CD14-positive monocyte (primary cell): Measurements from ENCODE around the gene TYK2. TPM values are rescaled to one million over a fixed set of nuclear protein-coding genes. Genes with fewer than 3 reads are reported as not detected.
A peak's percentile ranks its signal among the peaks of the same experiment; 100 is the strongest.

ENCODE experiments used
- DNase-seq, 3 donors: peaks; one replicate each; pipeline ENCODE4 v3.0.0-alpha.2; 2011 to 2022
- H2AFZ ChIP-seq: 2 replicates; pipeline ENCODE4 v1.6.0; 2012; ENCODE audit warnings: mild to moderate bottlenecking, low read depth, low read length, inconsistent platforms; ENCODE audit not compliant: insufficient read depth, poor library complexity, severe bottlenecking
- H3K27ac ChIP-seq, 2 donors: 1 replicate in 1 of 2; 2 replicates in 1 of 2; pipeline ENCODE4 v1.5.1; 2012 to 2013; ENCODE audit warnings: low read length in 2 of 2, control low read depth in 1 of 2, inconsistent platforms in 1 of 2, low read depth in 1 of 2, mild to moderate bottlenecking in 1 of 2
- H3K27me3 ChIP-seq, 2 donors: one replicate each; pipeline versions ENCODE4 v1.6.0 to v1.6.1; 2011 to 2013; ENCODE audit warnings: low read length in 2 of 2; ENCODE audit not compliant: control insufficient read depth in 2 of 2, insufficient read depth in 2 of 2
- H3K36me3 ChIP-seq, 2 donors: replicated peaks in 1 of 2; 1 replicate in 1 of 2; 2 replicates in 1 of 2; pipeline versions ENCODE4 v1.5.1 to v1.6.1; 2012 to 2013; ENCODE audit warnings: low read length in 2 of 2, control low read depth in 1 of 2, inconsistent platforms in 1 of 2, mild to moderate bottlenecking in 1 of 2; ENCODE audit not compliant: insufficient read depth in 2 of 2, control insufficient read depth in 1 of 2
- H3K4me1 ChIP-seq, 2 donors: 1 replicate in 1 of 2; 2 replicates in 1 of 2; pipeline versions ENCODE4 v1.5.1 to v1.6.1; 2012 to 2013; ENCODE audit warnings: low read length in 2 of 2, control low read depth in 1 of 2, inconsistent platforms in 1 of 2, mild to moderate bottlenecking in 1 of 2, moderate library complexity in 1 of 2; ENCODE audit not compliant: insufficient read depth in 2 of 2, control insufficient read depth in 1 of 2
- H3K4me2 ChIP-seq: replicated peaks from 2 replicates; pipeline ENCODE3; 2012; ENCODE audit warnings: low read length, moderate library complexity, mild to moderate bottlenecking; ENCODE audit not compliant: poor library complexity, severe bottlenecking; ENCODE audit errors: extremely low read depth
- H3K4me3 ChIP-seq, 3 experiments: fragments of 200-600 bp in 1 of 3; sonication (generic) in 1 of 3; replicated peaks in 1 of 3; 1 replicate in 2 of 3; 2 replicates in 1 of 3; pipeline ENCODE4 v1.5.1; 2011 to 2013; ENCODE audit warnings: low read length in 3 of 3, mild to moderate bottlenecking in 3 of 3, control low read depth in 2 of 3, low read depth in 2 of 3, inconsistent platforms in 1 of 3, moderate library complexity in 1 of 3
- H3K79me2 ChIP-seq: 2 replicates; pipeline ENCODE4 v1.6.0; 2012; ENCODE audit warnings: mild to moderate bottlenecking, control low read depth, inconsistent platforms, low read length, moderate library complexity; ENCODE audit not compliant: insufficient read depth
- H3K9ac ChIP-seq: 2 replicates; pipeline ENCODE4 v1.6.0; 2017; ENCODE audit warnings: low read length, mild to moderate bottlenecking; ENCODE audit not compliant: insufficient read depth, poor library complexity, severe bottlenecking
- H3K9me3 ChIP-seq, 2 donors: replicated peaks in 1 of 2; 1 replicate in 1 of 2; 2 replicates in 1 of 2; pipeline versions ENCODE4 v1.5.1 to v1.6.1; 2012 to 2013; ENCODE audit warnings: low read length in 2 of 2, control low read depth in 1 of 2; ENCODE audit not compliant: control insufficient read depth in 1 of 2, insufficient read depth in 1 of 2
- H4K20me1 ChIP-seq: 2 replicates; pipeline ENCODE4 v1.6.0; 2012; ENCODE audit warnings: mild to moderate bottlenecking, low read length, control low read depth, moderate library complexity; ENCODE audit not compliant: insufficient read depth
- H3K27ac Mint-ChIP-seq, 7 donors: one replicate each; pipeline ENCODE4 v1.8.0; 2020; ENCODE audit warnings: mild to moderate bottlenecking in 7 of 7, mixed read lengths in 7 of 7, moderate library complexity in 6 of 7, inconsistent platforms in 2 of 7
- H3K27me3 Mint-ChIP-seq, 3 donors: one replicate each; pipeline ENCODE4 v1.8.0; 2021 to 2022; ENCODE audit warnings: low read depth in 3 of 3, mild to moderate bottlenecking in 3 of 3, mixed read lengths in 3 of 3, moderate library complexity in 3 of 3, inconsistent platforms in 1 of 3
- H3K36me3 Mint-ChIP-seq, 2 donors: one replicate each; pipeline ENCODE4 v1.8.0; 2020; ENCODE audit warnings: mixed read lengths in 2 of 2, inconsistent platforms in 1 of 2, mild to moderate bottlenecking in 1 of 2
- H3K4me1 Mint-ChIP-seq: one replicate; pipeline ENCODE4 v1.8.0; 2020; ENCODE audit warnings: mild to moderate bottlenecking, mixed read lengths
- H3K4me3 Mint-ChIP-seq, 2 donors: one replicate each; pipeline ENCODE4 v1.8.0; 2020; ENCODE audit warnings: mild to moderate bottlenecking in 2 of 2, mixed read lengths in 2 of 2, moderate library complexity in 1 of 2
- H3K9me3 Mint-ChIP-seq, 7 donors: one replicate each; pipeline ENCODE4 v1.8.0; 2020 to 2022; ENCODE audit warnings: mixed read lengths in 7 of 7, mild to moderate bottlenecking in 6 of 7, moderate library complexity in 6 of 7, inconsistent platforms in 2 of 7
- CTCF ChIP-seq: fragments of 200-600 bp; IDR thresholded peaks from one replicate; pipeline ENCODE4 v1.8.0; 2022; ENCODE audit warnings: antibody characterized with exemption, mild to moderate bottlenecking
- WGBS: methylation state at CpG from one replicate; pipeline ENCODE4 v1.1.5; 2013; ENCODE audit warnings: missing lambda C conversion rate; ENCODE audit not compliant: insufficient coverage; 5-methylcytosine and 5-hydroxymethylcytosine counted together
- intact Hi-C, 2 donors: fragments of 100-400 bp; cut with micrococcal nuclease; formaldehyde crosslinking; loops; one replicate each; pipeline versions ENCODE4 v1.15.0 to v1.15.1; 2023
- polyA plus RNA-seq, 3 donors: library from polyadenylated mRNA; depleted of rRNA in 1 of 3; unstranded in 2 of 3; stranded (reverse) in 1 of 3; fragments of 300-500 nt in 2 of 3; fragments of >200 nt in 1 of 3; fragmentation: Illumina TruSeq in 2 of 3; gene quantifications; 1 replicate in 2 of 3; 2 replicates in 1 of 3; pipeline ENCODE4 v1.2.3, GENCODE V29; 2012 to 2021

The TYK2 gene
- polyA plus RNA-seq, 3 donors, result 82.9 to 441 (median 113) TPM

DNA sequence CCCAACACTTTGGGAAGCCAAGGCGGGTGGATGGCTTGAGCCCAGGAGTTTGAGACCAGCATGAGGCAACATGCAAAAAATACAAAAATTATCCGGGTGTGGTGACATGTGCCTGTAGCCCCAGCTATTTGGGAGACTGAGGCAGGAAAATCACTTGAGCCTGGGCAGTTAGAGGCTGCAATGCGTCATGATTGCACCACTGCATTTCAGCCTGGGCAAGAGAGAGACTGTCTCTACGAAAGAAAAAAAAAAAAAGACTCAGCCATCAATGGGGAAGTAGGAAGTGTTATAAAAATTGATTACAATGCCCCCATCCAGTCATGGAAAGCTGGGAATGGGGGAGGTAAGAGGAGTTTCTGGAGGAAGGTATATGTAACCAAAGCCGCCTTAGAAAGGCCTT, 5.4 kb downstream of the TYK2 start:
- H3K36me3 Mint-ChIP-seq, result peaks cover 32 to 65% of the 10 kb centered on the region in 2 donors
- H3K4me1 ChIP-seq, result peaks cover 52 to 56% of the 10 kb centered on the region in 2 donors
- peaks cover 46% of the 10 kb centered on the region for H3K4me1 Mint-ChIP-seq
- peaks cover 35 to 36% of the 10 kb centered on the region in 2 donors for H3K36me3 ChIP-seq
- no peaks in the 10 kb centered on the region for H3K9me3 ChIP-seq
- peak overlapping the region; percentile 11 for H3K4me2 ChIP-seq
- H3K27me3 ChIP-seq, result no peaks in the 10 kb centered on the region
- peak overlapping the region; percentile 30 to 40 for H3K27ac ChIP-seq
- DNase-seq, result peak; percentile 49 to 78 (median 65)
- no peaks in the 10 kb centered on the region for H3K9me3 Mint-ChIP-seq
- H3K4me3 Mint-ChIP-seq, result no peak overlapping the region
- H2AFZ ChIP-seq, result no peak overlapping the region
- WGBS, result 50% methylated on average over 3 of the region's 5 CpGs
- no peak overlapping the region for H3K4me3 ChIP-seq
- peaks cover 63% of the 10 kb centered on the region for H3K79me2 ChIP-seq
- TF ChIP-seq CTCF, result no peak
- H3K9ac ChIP-seq, result no peak overlapping the region
- peaks cover 10% of the 10 kb centered on the region for H4K20me1 ChIP-seq
- H3K27me3 Mint-ChIP-seq, result no peaks in the 10 kb centered on the region
- peak overlapping the region; percentile 66 to 97 (median 86) for H3K27ac Mint-ChIP-seq
- intact Hi-C loops, result loop anchor here (5.0 kb wide), 1 partner anchor 43 kb away; the partner anchor contains the start of gene RAVER1 (in 2 of the 2)

GRCh38 chr19:10372690-10373089, 7.7 kb downstream of the TYK2 start:
- Mint-ChIP-seq H3K36me3 (peaks cover 44 to 76% of the 10 kb centered on the region in 2 donors), H3K4me1 (peaks cover 35% of the 10 kb centered on the region), H3K4me3 (peak overlapping the region; percentile 39 to 65), H3K27me3 (no peaks in the 10 kb centered on the region), H3K27ac (peak overlapping the region; percentile 96 to 99 (median 97)), H3K9me3 (no peaks in the 10 kb centered on the region)
- TF ChIP-seq CTCF, result no peak
- Histone ChIP-seq H3K79me2 (peaks cover 64% of the 10 kb centered on the region), H3K27me3 (no peaks in the 10 kb centered on the region), H3K4me1 (peaks cover 33 to 39% of the 10 kb centered on the region in 2 donors), H3K36me3 (peaks cover 45 to 49% of the 10 kb centered on the region in 2 donors), H3K9ac (peak overlapping the region; percentile 43), H2AFZ (no peak overlapping the region), H3K4me3 (peak overlapping the region in 1 of 3 experiments; percentile 29), H3K27ac (peak overlapping the region; percentile 85 to 88), H4K20me1 (peaks cover 21% of the 10 kb centered on the region), H3K9me3 (no peaks in the 10 kb centered on the region), H3K4me2 (peak overlapping the region; percentile 59)
- DNase-seq, result peak; percentile 87 to 93 (median 92)
- intact Hi-C loops, result loop anchor here (5.0 kb wide), 1 partner anchor 40 kb away; the partner anchor contains the start of gene RAVER1 (in 2 of the 2)
- WGBS, result 0% methylated on average over 1 of the region's 3 CpGs
